Measurements from ENCODE around the gene STXBP5.
"Not testable (repeated sequence)": the region's sequence is repeated elsewhere in the genome, so short reads cannot be mapped to it uniquely, and the experiment has no call there.

STXBP5 gene

DNA sequence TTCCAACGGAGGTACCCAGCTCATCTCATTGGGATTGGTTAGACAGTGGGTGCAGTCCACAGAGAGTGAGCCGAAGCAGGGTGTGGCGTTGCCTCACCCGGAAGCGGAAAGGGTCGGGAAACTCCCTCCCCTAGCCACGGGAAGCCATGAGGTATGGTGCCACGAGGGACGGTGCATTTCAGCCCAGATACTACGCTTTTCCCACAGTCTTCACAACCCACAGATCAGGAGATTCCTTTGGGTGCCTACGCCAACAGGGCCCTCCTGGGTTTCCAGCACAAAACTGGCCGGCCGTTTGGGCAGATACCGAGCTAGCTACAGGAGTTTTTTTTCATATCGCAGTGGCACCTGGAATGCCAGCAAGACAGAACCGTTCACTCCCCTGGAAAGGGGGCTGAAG, 46.9 kb downstream of the STXBP5 start:
- no peak for DNase-seq

GRCh38 chr6:147254929-147255473, 50.8 kb downstream of the STXBP5 start:
- not testable (repeated sequence) for DNase-seq

DNA sequence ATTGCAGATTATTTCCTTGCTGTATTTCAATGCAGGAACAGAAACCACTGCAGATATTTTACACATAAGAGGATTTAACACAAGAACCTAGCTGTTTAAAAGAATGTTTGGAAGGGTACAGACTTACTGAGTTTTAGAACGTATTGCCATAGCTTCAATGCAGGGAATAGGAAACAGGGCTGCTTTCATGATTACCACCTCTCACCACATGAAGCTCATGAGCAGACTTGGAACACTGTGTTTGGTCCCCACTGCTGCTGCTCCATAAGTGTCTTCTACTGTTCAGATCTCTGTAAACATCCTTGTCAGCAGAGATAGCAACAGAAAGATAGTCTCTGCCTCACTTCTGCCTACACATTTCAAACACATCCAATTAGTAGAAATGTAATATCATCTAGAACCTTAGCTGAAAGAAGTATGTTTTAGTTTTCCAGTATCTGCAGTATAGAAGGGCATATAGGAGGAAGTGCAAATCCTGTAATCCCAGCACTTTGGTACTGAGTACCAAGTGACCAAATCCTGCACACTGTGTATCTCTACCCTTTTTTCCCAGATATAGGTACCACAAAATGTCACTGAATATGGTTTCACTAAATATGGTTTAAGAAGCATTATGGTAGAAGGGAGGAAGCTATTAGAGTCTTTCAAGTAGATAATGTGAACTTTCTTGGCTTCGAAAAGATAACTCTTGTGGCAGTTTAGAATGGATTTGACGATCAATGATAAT, 51.9 kb downstream of the STXBP5 start:
- no peak for DNase-seq

DNA sequence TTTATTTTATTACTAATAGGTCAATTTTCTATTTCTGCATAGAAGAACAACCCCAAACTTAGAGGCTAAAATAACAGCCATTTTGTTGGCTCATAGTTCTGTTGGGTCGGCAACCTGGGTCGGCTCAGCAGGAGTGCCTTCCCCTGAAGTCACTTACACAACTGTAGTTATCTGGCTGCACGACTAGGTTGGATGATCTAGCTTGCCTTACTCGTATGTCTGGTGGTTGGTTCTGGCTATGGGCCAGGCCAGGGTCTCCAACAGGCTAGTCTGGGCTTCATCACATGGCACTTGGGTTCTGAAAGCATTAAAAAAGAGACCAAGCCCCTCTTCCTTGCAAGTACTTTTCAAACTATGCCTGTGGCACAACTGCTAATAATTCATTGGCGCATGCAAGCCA, 53.5 kb downstream of the STXBP5 start:
- DNase-seq, result no peak

- DNase-seq, result no peak
These were observed 55.9 kb downstream of the STXBP5 start for GRCh38 chr6:147260091-147260490.

- DNase-seq, result no peak
These were observed 58.7 kb downstream of the STXBP5 start for GRCh38 chr6:147262946-147263345.

- no peak for DNase-seq
These were observed 62.6 kb downstream of the STXBP5 start for GRCh38 chr6:147266821-147267220.

- no peak for DNase-seq
These were observed 63.4 kb downstream of the STXBP5 start for GRCh38 chr6:147267658-147268057.

GRCh38 chr6:147268254-147268653, 64.0 kb downstream of the STXBP5 start:
- no peak for DNase-seq

- no peak for DNase-seq
These were observed 69.8 kb downstream of the STXBP5 start for GRCh38 chr6:147274012-147274411.

DNA sequence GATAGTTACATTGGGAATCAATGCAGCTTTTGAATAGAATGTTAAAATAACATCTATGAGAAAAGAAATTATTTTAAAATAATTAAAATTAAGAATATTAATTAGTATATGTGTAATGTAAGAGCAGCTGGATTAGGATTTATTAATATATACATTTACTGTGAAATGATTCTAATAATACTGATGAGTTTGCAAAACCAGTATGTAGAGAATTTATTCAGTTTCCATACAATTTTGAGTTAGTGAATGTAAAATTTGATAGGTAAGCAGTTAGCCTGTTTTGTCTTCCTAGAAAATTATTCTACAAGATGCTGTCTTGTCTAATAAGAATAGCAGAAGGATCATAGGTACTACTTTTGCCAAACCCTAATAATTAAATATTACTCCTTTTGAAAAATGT, 70.6 kb downstream of the STXBP5 start:
- DNase-seq, result no peak

DNA sequence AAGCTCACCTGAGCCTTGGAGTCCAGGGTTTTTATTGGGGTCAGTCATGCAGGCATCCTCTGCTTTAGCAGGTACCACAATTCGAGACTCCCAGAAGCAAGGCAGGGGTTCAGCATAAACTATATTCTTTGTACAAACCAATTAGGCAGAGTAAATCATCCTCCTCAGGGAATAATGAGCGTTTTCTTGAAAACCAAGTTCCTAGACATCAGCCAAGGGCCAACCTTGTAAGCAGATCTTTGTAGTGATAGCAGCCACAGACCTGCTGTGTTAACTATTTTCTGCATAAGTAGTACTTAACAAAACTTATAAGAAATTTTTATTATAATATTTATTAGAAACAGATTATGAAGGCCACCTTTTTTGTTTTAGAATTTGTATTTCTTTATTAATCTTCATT, 74.7 kb downstream of the STXBP5 start:
- no peak for DNase-seq

GRCh38 chr6:147279427-147279826, 75.2 kb downstream of the STXBP5 start:
- no peak for DNase-seq

DNA sequence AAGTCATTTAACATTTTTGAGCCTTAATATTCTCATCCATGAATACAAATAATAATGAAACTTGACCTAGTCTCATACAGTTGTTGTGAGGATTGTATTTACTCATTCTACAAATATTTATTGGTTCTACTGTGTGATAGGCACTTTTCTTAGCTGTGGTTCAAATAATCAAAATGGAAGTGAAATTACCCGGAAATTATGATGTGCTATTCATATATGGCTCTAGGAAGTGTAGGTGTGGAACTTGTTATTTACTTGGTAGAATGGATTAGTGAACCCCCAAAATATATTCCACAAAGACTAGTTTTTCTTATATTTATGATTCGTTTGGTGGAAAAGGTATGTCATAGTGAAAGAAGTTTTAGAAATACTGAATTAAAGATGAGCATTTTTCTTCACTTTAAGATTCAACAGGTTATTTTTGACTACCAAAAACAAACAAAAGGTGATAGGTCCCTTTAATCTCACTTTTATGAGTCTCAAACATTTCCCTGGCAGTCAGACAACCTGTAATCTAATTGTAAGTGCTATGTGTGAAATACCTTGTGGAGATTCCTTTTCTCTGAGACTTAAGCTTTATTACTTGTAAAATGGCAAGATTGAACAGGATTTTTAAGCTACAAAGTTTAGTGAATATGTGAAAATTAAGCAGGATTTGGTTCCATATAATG, 77.8 kb downstream of the STXBP5 start:
- DNase-seq, result no peak

DNA sequence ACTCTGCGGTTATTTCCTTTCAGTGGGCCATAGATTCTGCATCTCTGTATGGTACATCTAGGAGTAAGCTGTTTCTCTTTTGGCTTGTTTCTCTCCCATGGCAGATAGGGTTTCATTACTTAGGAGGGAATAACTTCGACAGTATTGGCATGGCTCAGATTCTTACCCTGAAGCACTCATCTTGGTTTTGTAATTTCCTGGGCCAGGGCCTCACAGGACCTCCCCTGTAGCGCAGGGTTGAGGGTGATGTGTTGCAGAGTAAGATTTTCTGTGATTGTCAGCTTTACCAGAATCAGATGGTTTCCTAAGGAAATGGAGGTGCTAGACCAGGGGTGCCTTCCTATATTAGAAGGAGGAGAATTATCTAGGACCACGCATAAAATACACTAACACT, 78.3 kb downstream of the STXBP5 start:
- DNase-seq, result no peak

- no peak for DNase-seq
These were observed 79.2 kb downstream of the STXBP5 start for GRCh38 chr6:147283460-147283859.

GRCh38 chr6:147285087-147285855, 81.1 kb downstream of the STXBP5 start:
- no peak for DNase-seq

GRCh38 chr6:147287869-147288271, 83.7 kb downstream of the STXBP5 start:
- no peak for DNase-seq

- DNase-seq, result no peak
These were observed 92.9 kb downstream of the STXBP5 start for GRCh38 chr6:147297124-147297523.

DNA sequence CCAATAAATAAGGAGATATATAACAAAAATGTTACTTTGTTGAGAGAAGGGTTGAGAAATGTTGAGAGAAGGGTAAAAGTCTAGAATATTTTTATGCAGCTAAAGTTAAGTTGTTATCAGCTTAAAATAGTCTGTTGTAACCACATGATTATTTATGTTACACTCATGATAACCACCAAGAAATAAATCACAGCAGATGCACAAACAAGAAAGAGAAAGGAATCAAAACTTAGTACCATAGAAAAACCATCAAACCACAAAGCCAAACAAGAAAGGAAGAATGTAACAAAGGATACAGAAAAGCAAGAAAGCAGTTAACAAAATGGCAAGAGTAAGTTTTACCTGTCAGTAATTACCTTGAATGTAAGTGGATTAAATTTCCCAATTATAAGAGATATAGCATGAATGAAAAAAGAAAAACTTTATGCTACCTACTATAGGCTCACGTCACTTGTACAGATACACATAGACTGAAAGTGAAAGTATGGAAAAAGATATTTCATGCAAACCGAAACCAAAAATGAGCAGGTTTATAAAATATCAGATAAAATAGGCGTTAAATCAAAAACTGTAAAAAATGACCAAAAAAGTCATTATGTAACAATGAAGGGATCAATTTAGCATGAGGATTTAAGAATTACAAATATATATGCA, 93.6 kb downstream of the STXBP5 start:
- no peak for DNase-seq

- DNase-seq, result no peak
These were observed 94.2 kb downstream of the STXBP5 start for GRCh38 chr6:147298461-147298860.

DNA sequence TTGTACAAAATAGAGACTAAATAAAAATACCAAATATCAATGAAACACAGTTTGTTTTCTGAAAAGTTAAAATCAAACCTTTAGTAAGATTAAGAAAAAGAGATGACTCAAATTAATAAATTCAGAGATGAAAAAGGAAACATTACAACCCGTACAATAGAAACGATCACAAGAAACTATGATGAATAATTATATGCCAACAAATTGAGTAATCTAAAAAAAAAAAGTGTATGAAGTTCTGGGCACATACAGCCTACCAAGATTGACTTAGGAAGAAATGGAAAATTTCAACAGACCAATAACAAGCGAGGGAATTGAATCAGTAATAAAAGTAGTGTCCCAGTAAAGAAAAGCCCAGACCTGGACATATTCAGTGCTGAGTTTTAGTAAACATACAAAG, 94.8 kb downstream of the STXBP5 start:
- no peak for DNase-seq

DNA sequence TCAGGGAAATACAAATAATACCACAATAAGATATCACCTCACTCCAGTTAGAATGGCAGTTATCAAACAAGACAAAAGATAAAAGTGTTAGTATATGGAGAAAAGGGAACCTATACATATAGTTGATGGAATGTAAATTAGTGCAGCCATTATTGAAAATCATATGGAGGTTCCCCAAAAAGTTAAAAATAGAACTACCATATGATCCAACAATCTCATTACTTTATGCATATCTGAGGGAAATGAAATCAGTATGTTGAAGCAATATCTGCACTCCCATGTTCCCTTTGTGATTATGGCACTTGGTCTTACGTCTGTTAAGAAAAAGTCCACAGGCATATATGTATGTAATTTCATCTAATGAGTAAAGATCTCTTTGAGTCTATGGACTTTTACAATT, 96.9 kb downstream of the STXBP5 start:
- no peak for DNase-seq
